Spleen (tissue), 11 donors: Measurements from ENCODE around the gene KCNJ6. TPM values are rescaled to one million over a fixed set of nuclear protein-coding genes. Genes with fewer than 3 reads are reported as not detected.

Source experiments
- DNase-seq: peaks from one replicate; pipeline ENCODE4 v3.0.0-alpha.2; 2020
- H3K27ac ChIP-seq, 8 donors: fragments of 200-600 bp; sonication (generic) in 7 of 8; 1 replicate in 4 of 8; 2 replicates in 4 of 8; pipeline versions ENCODE4 v1.5.0 to v1.8.0; 2016 to 2021; ENCODE audit warnings: inconsistent platforms in 4 of 8, mild to moderate bottlenecking in 4 of 8, moderate library complexity in 1 of 8
- H3K27me3 ChIP-seq, 7 donors: fragments of 200-600 bp; sonication (generic) in 6 of 7; replicated peaks in 1 of 7; 1 replicate in 4 of 7; 2 replicates in 3 of 7; pipeline versions ENCODE4 v1.5.0 to v1.8.0; 2016 to 2021; ENCODE audit warnings: inconsistent platforms in 3 of 7, mild to moderate bottlenecking in 1 of 7
- H3K36me3 ChIP-seq, 6 donors: fragments of 200-600 bp; sonication (generic) in 5 of 6; 1 replicate in 4 of 6; 2 replicates in 2 of 6; pipeline versions ENCODE4 v1.5.0 to v1.8.0; 2016 to 2021; ENCODE audit warnings: inconsistent platforms in 2 of 6
- H3K4me1 ChIP-seq, 6 donors: fragments of 200-600 bp; sonication (generic) in 5 of 6; 1 replicate in 3 of 6; 2 replicates in 3 of 6; pipeline versions ENCODE4 v1.5.0 to v1.8.0; 2016 to 2021; ENCODE audit warnings: inconsistent platforms in 3 of 6
- H3K4me3 ChIP-seq, 8 donors: fragments of 200-600 bp; sonication (generic) in 7 of 8; 1 replicate in 4 of 8; 2 replicates in 4 of 8; pipeline versions ENCODE4 v1.5.0 to v1.8.0; 2016 to 2021; ENCODE audit warnings: inconsistent platforms in 4 of 8, mild to moderate bottlenecking in 4 of 8, moderate library complexity in 2 of 8
- H3K9me3 ChIP-seq, 8 donors: fragments of 200-600 bp; sonication (generic) in 7 of 8; 1 replicate in 4 of 8; 2 replicates in 4 of 8; pipeline versions ENCODE4 v1.5.0 to v1.8.0; 2016 to 2021; ENCODE audit warnings: inconsistent platforms in 4 of 8
- POLR2A ChIP-seq, 3 donors: fragments of 450-650 bp; IDR thresholded peaks; one replicate each; pipeline ENCODE4 v1.5.1; 2017; ENCODE audit warnings: antibody characterized with exemption in 3 of 3, mild to moderate bottlenecking in 1 of 3
- POLR2AphosphoS5 ChIP-seq, 3 donors: sonication (generic); formaldehyde crosslinking; IDR thresholded peaks; one replicate each; pipeline ENCODE4 v1.5.1; 2017; ENCODE audit warnings: antibody characterized with exemption in 3 of 3
- WGBS, 5 donors: extraction: QIAGEN DNeasy Blood & Tissue Kit in 3 of 5; methylation state at CpG; one replicate each; pipeline versions ENCODE4 v1.1.5 to v1.1.7; 2013 to 2018; 5-methylcytosine and 5-hydroxymethylcytosine counted together
- intact Hi-C: fragments of 100-400 bp; cut with DNase I; formaldehyde crosslinking; loops from one replicate; pipeline ENCODE4 v1.15.0; 2023; ENCODE audit warnings: low total_unique reads
- polyA plus RNA-seq, 3 donors: library from polyadenylated mRNA; stranded (reverse); fragments of 200-250 nt; gene quantifications; one replicate each; pipeline ENCODE4 v1.2.1, GENCODE V29; 2013
- total RNA-seq, 7 donors: library from RNA; depleted of rRNA in 3 of 7; stranded (reverse); fragments of >200 nt in 3 of 7; fragmentation: NEBNext Ultra II Directional in 4 of 7; extraction: Animal tissue kit (Norgen Biotek cat#: 25700) in 4 of 7; gene quantifications; one replicate each; pipeline versions ENCODE4 v1.1.0 to v1.2.1, GENCODE V29; 2016 to 2021
- TF ChIP-seq, protein P1 (sequence below), 11 experiments: fragments of 200-600 bp in 7 of 11; fragments of 450-650 bp in 4 of 11; sonication (generic) in 4 of 11; IDR thresholded peaks in 8 of 11; conservative IDR thresholded peaks in 3 of 11; 1 replicate in 7 of 11; 2 replicates in 4 of 11; pipeline versions ENCODE4 v1.4.0 to v1.8.0; 2016 to 2021; ENCODE audit warnings: antibody characterized with exemption in 11 of 11, inconsistent platforms in 4 of 11, mild to moderate bottlenecking in 1 of 11
- donor health status: healthy with polysubstance abuse.
- donor health status: DM: no; HTN: no; CAD: no; lungs with moderate emphysema.
- donor health status: DM: no; HTN: no; CAD: no.
- donor health status: Bipolar disorder and iron deficiency.
- donor health status: healthy.
- donor health status: DM: no; HTN: no; CAD: no.
- donor health status: DM: yes; HTN: yes; CAD: no.

KCNJ6 gene
- total and polyA plus RNA-seq, 10 donors: under 0.01 to 0.36 (median 0.10) TPM; not detected in 6

DNA sequence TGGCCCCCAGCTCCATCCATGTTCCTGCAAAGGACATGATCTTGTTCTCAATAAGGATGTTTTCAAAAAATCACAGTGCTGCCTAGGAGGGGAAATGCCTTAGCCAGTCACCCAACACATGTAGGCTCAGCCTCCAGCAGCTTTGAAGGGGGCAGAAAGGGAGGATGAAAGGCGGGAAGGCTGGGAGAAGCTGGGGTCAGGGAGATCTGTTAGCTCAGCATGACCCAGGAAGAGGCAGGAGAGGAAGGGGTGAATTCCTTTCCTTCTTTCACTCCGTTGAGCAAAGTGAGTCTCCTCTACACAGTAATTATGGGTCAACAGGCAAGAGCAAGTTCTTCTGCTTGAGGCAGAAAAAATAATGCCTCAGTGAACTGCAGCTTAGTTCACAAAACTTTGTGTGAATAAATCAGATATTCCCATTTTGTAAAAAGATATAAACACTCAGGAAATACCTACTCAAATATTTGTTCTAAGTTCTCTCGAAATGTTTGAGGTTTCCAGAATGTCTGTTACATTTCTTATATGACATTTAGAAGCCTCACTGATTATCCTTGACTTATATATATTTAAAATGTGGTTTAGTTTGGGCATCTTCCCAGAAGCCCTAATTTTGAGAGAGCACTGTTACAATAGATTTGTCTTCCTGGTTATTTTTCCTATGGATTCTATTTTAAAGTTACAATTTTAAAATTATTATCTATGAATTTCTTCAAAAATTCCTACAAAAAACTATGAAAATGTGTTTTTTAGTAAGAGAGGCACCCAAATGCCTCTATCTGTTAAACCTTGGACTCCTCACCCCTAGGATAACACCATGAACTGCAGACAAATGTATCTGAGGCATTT, 116.8 kb downstream of the KCNJ6 start:
- peaks cover 0 to 32% (median 0%) of the 10 kb centered on the region in 7 donors for H3K27me3 ChIP-seq
- no peak overlapping the region for H3K27ac ChIP-seq
- no peaks in the 10 kb centered on the region for H3K36me3 ChIP-seq
- TF ChIP-seq POLR2AphosphoS5 (IDR thresholded peaks at IDR 0.05) (no peak), POLR2A (IDR thresholded peaks at IDR 0.05) (no peak)
- TF ChIP-seq, protein P1, sequence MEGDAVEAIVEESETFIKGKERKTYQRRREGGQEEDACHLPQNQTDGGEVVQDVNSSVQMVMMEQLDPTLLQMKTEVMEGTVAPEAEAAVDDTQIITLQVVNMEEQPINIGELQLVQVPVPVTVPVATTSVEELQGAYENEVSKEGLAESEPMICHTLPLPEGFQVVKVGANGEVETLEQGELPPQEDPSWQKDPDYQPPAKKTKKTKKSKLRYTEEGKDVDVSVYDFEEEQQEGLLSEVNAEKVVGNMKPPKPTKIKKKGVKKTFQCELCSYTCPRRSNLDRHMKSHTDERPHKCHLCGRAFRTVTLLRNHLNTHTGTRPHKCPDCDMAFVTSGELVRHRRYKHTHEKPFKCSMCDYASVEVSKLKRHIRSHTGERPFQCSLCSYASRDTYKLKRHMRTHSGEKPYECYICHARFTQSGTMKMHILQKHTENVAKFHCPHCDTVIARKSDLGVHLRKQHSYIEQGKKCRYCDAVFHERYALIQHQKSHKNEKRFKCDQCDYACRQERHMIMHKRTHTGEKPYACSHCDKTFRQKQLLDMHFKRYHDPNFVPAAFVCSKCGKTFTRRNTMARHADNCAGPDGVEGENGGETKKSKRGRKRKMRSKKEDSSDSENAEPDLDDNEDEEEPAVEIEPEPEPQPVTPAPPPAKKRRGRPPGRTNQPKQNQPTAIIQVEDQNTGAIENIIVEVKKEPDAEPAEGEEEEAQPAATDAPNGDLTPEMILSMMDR (IDR thresholded peaks at IDR 0.05 in 8 of 11, conservative IDR thresholded peaks at IDR 0.05 in 3 of 11): no peak
- H3K9me3 ChIP-seq: peaks cover 0 to 8% (median under 1%) of the 10 kb centered on the region in 8 donors
- H3K4me3 ChIP-seq: no peak overlapping the region
- intact Hi-C loops: no loop called here
- WGBS, 5 donors: 32 to 53% (median 39%) methylated on average over 3 of the region's 3 CpGs
- no peaks in the 10 kb centered on the region for H3K4me1 ChIP-seq
- DNase-seq: no peak

DNA sequence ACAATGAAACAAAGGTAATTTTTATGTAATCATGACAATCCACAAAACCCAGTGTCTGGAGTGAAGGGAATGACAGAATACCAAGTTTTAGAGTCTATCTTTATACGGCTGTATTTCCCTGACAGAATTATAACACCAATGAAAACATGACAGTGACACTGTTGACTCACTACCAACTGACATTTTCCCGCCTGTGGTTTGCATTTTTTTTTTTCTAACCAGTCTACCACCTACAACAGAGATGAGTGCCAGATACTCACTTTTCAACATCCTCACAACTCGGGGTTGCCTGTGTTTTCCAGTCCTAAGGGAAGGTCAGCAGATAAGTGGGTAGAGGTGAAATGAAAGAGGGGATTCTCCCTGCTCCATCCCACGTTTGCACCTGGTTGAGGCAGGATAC, 118.9 kb downstream of the KCNJ6 start:
- H3K36me3 ChIP-seq: no peaks in the 10 kb centered on the region
- 53 to 59% (median 58%) methylated on average over 4 of the region's 4 CpGs for WGBS, 5 donors
- H3K27me3 ChIP-seq: peaks cover 0 to 27% (median 0%) of the 10 kb centered on the region in 7 donors
- H3K4me1 ChIP-seq: no peaks in the 10 kb centered on the region
- no peak overlapping the region for H3K4me3 ChIP-seq
- intact Hi-C loops: no loop called here
- H3K27ac ChIP-seq: no peak overlapping the region
- DNase-seq: no peak
- H3K9me3 ChIP-seq: no peaks in the 10 kb centered on the region
- TF ChIP-seq POLR2AphosphoS5 (IDR thresholded peaks at IDR 0.05) (no peak), POLR2A (IDR thresholded peaks at IDR 0.05) (no peak)
- TF ChIP-seq, protein P1 (IDR thresholded peaks at IDR 0.05 in 8 of 11, conservative IDR thresholded peaks at IDR 0.05 in 3 of 11): no peak

DNA sequence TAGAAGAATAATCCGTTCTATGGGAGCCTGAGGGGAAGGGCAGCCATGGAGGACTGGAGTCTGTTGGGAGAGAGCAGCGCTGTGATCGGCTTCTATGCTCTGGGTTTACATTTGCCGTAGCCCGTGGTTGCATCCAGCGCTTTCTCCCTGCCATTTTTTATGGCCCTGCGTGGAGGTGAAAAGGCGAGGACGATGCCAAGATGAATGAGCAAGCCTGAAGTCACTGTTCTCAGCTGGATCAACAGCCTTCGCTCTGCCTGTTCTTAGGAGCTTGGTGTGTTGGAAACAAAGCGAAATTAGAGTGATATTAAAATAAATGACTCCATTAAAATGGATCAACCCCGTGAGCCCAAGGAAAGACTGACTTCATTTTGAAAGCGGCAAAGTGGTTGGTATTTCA, 120.2 kb downstream of the KCNJ6 start:
- WGBS, 5 donors: 91 to 94% (median 93%) methylated on average over 13 of the region's 13 CpGs
- peaks cover 0 to 14% (median 0%) of the 10 kb centered on the region in 7 donors for H3K27me3 ChIP-seq
- intact Hi-C loops: no loop called here
- no peaks in the 10 kb centered on the region for H3K9me3 ChIP-seq
- no peak for DNase-seq
- no peaks in the 10 kb centered on the region for H3K36me3 ChIP-seq
- TF ChIP-seq POLR2AphosphoS5 (IDR thresholded peaks at IDR 0.05): no peak
- TF ChIP-seq, protein P1 (IDR thresholded peaks at IDR 0.05 in 8 of 11, conservative IDR thresholded peaks at IDR 0.05 in 3 of 11): no peak
- TF ChIP-seq POLR2A (IDR thresholded peaks at IDR 0.05): no peak
- no peak overlapping the region for H3K4me3 ChIP-seq
- H3K27ac ChIP-seq: no peak overlapping the region
- no peaks in the 10 kb centered on the region for H3K4me1 ChIP-seq

DNA sequence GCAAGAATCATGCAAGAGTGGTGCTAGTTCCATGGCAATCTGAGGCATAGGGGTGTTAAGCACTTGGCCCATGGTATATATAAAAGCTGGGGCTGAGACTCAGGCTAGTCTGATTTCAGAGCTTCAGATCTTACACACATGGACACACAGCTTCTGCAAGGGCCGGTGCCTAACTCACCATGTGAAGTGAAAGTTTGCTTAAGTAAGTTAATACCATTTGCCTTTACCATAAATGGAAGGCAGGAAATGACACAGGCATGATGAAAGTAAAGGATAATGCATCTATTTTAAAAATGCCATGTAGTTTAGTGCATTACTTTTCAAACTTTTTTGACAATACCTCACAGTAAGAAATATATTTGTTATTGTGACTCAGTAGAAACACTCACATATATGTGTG, 122.6 kb downstream of the KCNJ6 start:
- 54 to 76% (median 57%) methylated on average over 1 of the region's 1 CpG for WGBS, 5 donors
- H3K4me1 ChIP-seq: no peaks in the 10 kb centered on the region

More for the DNA sequence above, 122.6 kb downstream of the KCNJ6 start:
- H3K9me3 ChIP-seq: no peaks in the 10 kb centered on the region
- no peak overlapping the region for H3K4me3 ChIP-seq
- intact Hi-C loops: no loop called here
- H3K36me3 ChIP-seq: no peaks in the 10 kb centered on the region
- TF ChIP-seq, protein P1 (IDR thresholded peaks at IDR 0.05 in 8 of 11, conservative IDR thresholded peaks at IDR 0.05 in 3 of 11): no peak
- TF ChIP-seq POLR2A (IDR thresholded peaks at IDR 0.05) (no peak), POLR2AphosphoS5 (IDR thresholded peaks at IDR 0.05) (no peak)
- no peak overlapping the region for H3K27ac ChIP-seq
- no peak for DNase-seq
- H3K27me3 ChIP-seq: no peaks in the 10 kb centered on the region
